DOHH2 (cell line): ENCODE measurements around the gene AUTS2.

ENCODE experiments used
- H3F3A ChIP-seq: fragments of 200-600 bp; sonication (generic), shearing (Covaris generic); 2 replicates; pipeline ENCODE4 v1.6.0; 2016; ENCODE audit warnings: antibody characterized with exemption, mild to moderate bottlenecking; ENCODE audit not compliant: control insufficient read depth, insufficient read depth
- H3K27ac ChIP-seq: fragments of 200-600 bp; sonication (generic); 2 replicates; pipeline ENCODE4 v1.5.1; 2014; ENCODE audit warnings: low read depth, mild to moderate bottlenecking, low read length, moderate library complexity
- H3K27me3 ChIP-seq: fragments of 200-600 bp; sonication (generic); 2 replicates; pipeline ENCODE4 v1.6.1; 2014; ENCODE audit warnings: mild to moderate bottlenecking, low read length, mixed read lengths; ENCODE audit not compliant: control insufficient read depth
- H3K36me3 ChIP-seq: fragments of 200-600 bp; sonication (generic); 2 replicates; pipeline ENCODE4 v1.6.1; 2014; ENCODE audit warnings: mild to moderate bottlenecking, low read length, moderate library complexity, mixed read lengths; ENCODE audit not compliant: control insufficient read depth
- H3K4me1 ChIP-seq: fragments of 200-600 bp; sonication (generic); 2 replicates; pipeline ENCODE4 v1.6.1; 2014; ENCODE audit warnings: mild to moderate bottlenecking, low read length, mixed read lengths; ENCODE audit not compliant: control insufficient read depth
- H3K4me2 ChIP-seq: fragments of 200-600 bp; sonication (generic); 2 replicates; pipeline ENCODE4 v1.6.0; 2014; ENCODE audit warnings: mild to moderate bottlenecking, low read length, moderate library complexity
- H3K4me3 ChIP-seq: fragments of 200-600 bp; sonication (generic); 2 replicates; pipeline ENCODE4 v1.5.1; 2014; ENCODE audit warnings: mild to moderate bottlenecking, low read length, mixed read lengths
- H3K79me2 ChIP-seq: fragments of 200-600 bp; sonication (generic); 2 replicates; pipeline ENCODE4 v1.6.1; 2014; ENCODE audit warnings: mild to moderate bottlenecking, low read length, mixed read lengths; ENCODE audit not compliant: control insufficient read depth
- H3K9me2 ChIP-seq: fragments of 200-600 bp; sonication (generic); replicated peaks from 2 replicates; pipeline ENCODE4 v1.6.1; 2014; ENCODE audit warnings: mild to moderate bottlenecking, low read length, mixed read lengths; ENCODE audit not compliant: control insufficient read depth
- H3K9me3 ChIP-seq: fragments of 200-600 bp; sonication (generic); 2 replicates; pipeline ENCODE4 v1.6.1; 2014; ENCODE audit warnings: antibody characterized with exemption, low read length, mixed read lengths; ENCODE audit not compliant: control insufficient read depth, insufficient read depth
- H4K20me1 ChIP-seq: fragments of 200-600 bp; sonication (generic); 2 replicates; pipeline ENCODE4 v1.6.0; 2014; ENCODE audit warnings: low read depth, mild to moderate bottlenecking, antibody characterized with exemption, low read length, moderate library complexity; ENCODE audit not compliant: control insufficient read depth, insufficient read depth
- EZH2phosphoT487 ChIP-seq: fragments of 200-600 bp; sonication (generic); IDR thresholded peaks from 2 replicates; pipeline ENCODE4 v1.6.1; 2017; ENCODE audit warnings: borderline replicate concordance, mild to moderate bottlenecking, antibody characterized with exemption, low read length, moderate library complexity, mixed read lengths
- TF ChIP-seq, protein P1 (sequence below): fragments of 200-600 bp; sonication (generic); IDR thresholded peaks from one replicate; pipeline ENCODE4 v1.5.1; 2014; ENCODE audit warnings: antibody characterized with exemption, mild to moderate bottlenecking, low read depth, low read length; ENCODE audit not compliant: poor library complexity, severe bottlenecking

AUTS2 gene

DNA sequence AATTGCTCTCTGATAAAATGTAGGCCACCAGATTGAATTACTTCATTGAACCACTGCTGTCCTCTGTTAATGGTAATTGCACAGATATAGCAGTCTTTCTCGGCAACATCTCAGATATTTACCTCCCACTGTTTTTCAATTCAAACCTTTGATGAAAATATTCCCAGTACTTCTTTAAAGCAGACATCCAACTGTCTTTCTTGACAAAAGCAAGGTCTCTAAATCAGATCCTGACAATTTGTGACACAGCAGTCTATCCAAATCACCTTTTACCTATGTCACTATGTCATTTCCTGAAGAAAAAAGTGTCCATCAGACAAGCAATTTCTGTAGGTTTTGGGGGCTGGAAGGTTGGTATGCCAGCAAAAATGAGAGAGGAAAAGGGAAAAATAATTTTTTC is 555.7 kb downstream of the AUTS2 start:
- H4K20me1 ChIP-seq = no peaks in the 10 kb centered on the region
- H3K9me2 ChIP-seq = no peaks in the 10 kb centered on the region
- H3K9me3 ChIP-seq = no peaks in the 10 kb centered on the region
- TF ChIP-seq EZH2phosphoT487 = no peak
- TF ChIP-seq, protein P1, sequence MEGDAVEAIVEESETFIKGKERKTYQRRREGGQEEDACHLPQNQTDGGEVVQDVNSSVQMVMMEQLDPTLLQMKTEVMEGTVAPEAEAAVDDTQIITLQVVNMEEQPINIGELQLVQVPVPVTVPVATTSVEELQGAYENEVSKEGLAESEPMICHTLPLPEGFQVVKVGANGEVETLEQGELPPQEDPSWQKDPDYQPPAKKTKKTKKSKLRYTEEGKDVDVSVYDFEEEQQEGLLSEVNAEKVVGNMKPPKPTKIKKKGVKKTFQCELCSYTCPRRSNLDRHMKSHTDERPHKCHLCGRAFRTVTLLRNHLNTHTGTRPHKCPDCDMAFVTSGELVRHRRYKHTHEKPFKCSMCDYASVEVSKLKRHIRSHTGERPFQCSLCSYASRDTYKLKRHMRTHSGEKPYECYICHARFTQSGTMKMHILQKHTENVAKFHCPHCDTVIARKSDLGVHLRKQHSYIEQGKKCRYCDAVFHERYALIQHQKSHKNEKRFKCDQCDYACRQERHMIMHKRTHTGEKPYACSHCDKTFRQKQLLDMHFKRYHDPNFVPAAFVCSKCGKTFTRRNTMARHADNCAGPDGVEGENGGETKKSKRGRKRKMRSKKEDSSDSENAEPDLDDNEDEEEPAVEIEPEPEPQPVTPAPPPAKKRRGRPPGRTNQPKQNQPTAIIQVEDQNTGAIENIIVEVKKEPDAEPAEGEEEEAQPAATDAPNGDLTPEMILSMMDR = no peak
- H3K27me3 ChIP-seq = no peaks in the 10 kb centered on the region
- no peaks in the 10 kb centered on the region for H3K36me3 ChIP-seq
- H3K4me1 ChIP-seq = no peaks in the 10 kb centered on the region
- H3K4me3 ChIP-seq = no peak overlapping the region
- no peak overlapping the region for H3K27ac ChIP-seq
- no peak overlapping the region for H3K4me2 ChIP-seq
- H3F3A ChIP-seq = no peaks in the 10 kb centered on the region
- no peaks in the 10 kb centered on the region for H3K79me2 ChIP-seq

DNA sequence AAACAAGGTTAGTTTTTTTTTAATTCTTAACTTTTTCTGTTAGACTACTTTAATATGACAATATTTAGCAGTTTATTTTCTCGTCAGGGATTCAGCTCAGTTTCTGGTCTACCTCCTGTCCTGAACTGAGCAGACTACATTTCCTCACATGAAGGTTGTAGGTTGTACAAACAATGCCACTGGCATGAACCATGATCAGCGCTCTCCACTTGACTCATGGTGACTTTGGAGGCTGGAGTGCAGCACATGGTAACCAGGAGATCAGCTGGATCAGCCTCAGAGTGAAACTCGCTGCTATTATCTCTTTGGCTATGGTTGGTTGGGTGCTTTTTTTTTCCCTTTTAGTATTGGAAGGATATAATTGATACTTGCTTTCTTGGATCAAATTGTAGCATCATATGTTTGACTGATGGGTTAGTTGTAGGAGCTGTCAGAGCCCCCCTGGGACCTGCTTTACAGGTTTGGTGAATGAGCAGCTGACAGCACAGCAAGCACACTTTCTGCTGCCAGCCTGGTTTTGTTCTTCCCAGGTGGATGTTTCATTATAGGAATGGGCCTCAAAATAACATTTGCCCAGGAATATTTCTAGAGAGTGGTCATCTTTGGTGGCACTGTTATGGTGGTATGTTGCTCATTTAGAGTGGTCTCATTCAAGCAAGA is 556.4 kb downstream of the AUTS2 start:
- H3K4me3 ChIP-seq = no peak overlapping the region
- H4K20me1 ChIP-seq = no peaks in the 10 kb centered on the region
- H3K4me2 ChIP-seq = no peak overlapping the region
- H3F3A ChIP-seq = no peaks in the 10 kb centered on the region
- H3K9me2 ChIP-seq = no peaks in the 10 kb centered on the region
- no peaks in the 10 kb centered on the region for H3K9me3 ChIP-seq
- no peak overlapping the region for H3K27ac ChIP-seq
- H3K27me3 ChIP-seq = no peaks in the 10 kb centered on the region
- H3K79me2 ChIP-seq = no peaks in the 10 kb centered on the region
- H3K36me3 ChIP-seq = no peaks in the 10 kb centered on the region
- no peak for TF ChIP-seq EZH2phosphoT487
- TF ChIP-seq, protein P1 = no peak
- H3K4me1 ChIP-seq = no peaks in the 10 kb centered on the region

DNA sequence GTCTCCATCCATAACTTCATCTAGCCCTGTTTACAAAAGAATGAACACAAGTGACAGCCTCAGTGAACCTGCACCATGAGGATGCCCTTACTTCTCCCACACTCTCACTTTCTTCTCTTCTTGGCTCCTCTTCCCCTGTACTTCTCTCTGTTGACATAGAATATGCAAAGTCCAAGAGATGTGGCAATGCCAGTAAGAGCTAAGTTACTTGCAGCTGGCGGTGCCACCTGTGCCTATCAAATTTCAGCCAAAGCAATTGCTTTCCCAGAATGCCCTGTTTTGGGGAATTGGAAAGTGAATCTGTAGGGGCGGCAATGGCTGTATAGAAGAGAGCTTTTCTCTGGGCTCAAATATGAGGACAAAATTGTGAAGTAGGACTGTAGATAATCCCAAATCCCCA is 557.8 kb downstream of the AUTS2 start:
- no peaks in the 10 kb centered on the region for H3K4me1 ChIP-seq
- H3K27ac ChIP-seq = no peak overlapping the region
- H3K9me3 ChIP-seq = no peaks in the 10 kb centered on the region
- no peak overlapping the region for H3K4me3 ChIP-seq
- no peak for TF ChIP-seq EZH2phosphoT487
- TF ChIP-seq, protein P1 = no peak
- no peaks in the 10 kb centered on the region for H3K36me3 ChIP-seq
- H4K20me1 ChIP-seq = no peaks in the 10 kb centered on the region
- no peaks in the 10 kb centered on the region for H3K27me3 ChIP-seq
- no peak overlapping the region for H3K4me2 ChIP-seq
- no peaks in the 10 kb centered on the region for H3F3A ChIP-seq
- no peaks in the 10 kb centered on the region for H3K9me2 ChIP-seq
- no peaks in the 10 kb centered on the region for H3K79me2 ChIP-seq
